HepG2 (cell line): ENCODE measurements around the gene TJAP1. TPM values are rescaled to one million over a fixed set of nuclear protein-coding genes. Genes with fewer than 3 reads are reported as not detected.

Source experiments
- ATF5 ChIP-seq: sonication (generic); formaldehyde crosslinking; IDR thresholded peaks from 2 replicates; pipeline ENCODE4 v1.4.0; 2020; ENCODE audit warnings: mild to moderate bottlenecking, low read depth, missing genetic modification reagents
- FOXA3 ChIP-seq: IDR thresholded peaks from 2 replicates; pipeline ENCODE4 v1.6.1; 2016; ENCODE audit warnings: missing genetic modification reagents, missing compliant biosample characterization
- KLF15 ChIP-seq: sonication (generic); formaldehyde crosslinking; IDR thresholded peaks from 2 replicates; pipeline ENCODE4 v1.8.1; 2023; ENCODE audit warnings: borderline replicate concordance, mild to moderate bottlenecking, inconsistent platforms, missing genetic modification reagents, mixed read lengths
- RERE ChIP-seq: IDR thresholded peaks from 2 replicates; pipeline ENCODE4 v1.6.1; 2016; ENCODE audit warnings: low read depth, missing genetic modification reagents, missing compliant biosample characterization
- THAP9 ChIP-seq: sonication (generic); formaldehyde crosslinking; IDR thresholded peaks from 2 replicates; pipeline ENCODE4; 2020; ENCODE audit warnings: missing genetic modification reagents, mild to moderate bottlenecking, borderline replicate concordance
- ZBTB39 ChIP-seq: sonication (generic); formaldehyde crosslinking; IDR thresholded peaks from 2 replicates; pipeline ENCODE4 v1.5.0; 2020; ENCODE audit warnings: missing genetic modification reagents
- ZC3H13 ChIP-seq: sonication (generic); formaldehyde crosslinking; IDR thresholded peaks from 2 replicates; pipeline ENCODE4 v1.8.1; 2023; ENCODE audit warnings: mild to moderate bottlenecking, missing genetic modification reagents, moderate library complexity
- ZMYM3 ChIP-seq: sonication (generic); formaldehyde crosslinking; IDR thresholded peaks from 2 replicates; pipeline ENCODE4 v1.5.1; 2020; ENCODE audit warnings: mild to moderate bottlenecking, missing genetic modification reagents
- ZNF180 ChIP-seq: sonication (generic); formaldehyde crosslinking; IDR thresholded peaks from 2 replicates; pipeline ENCODE4 v1.4.0; 2020; ENCODE audit warnings: low read depth, missing genetic modification reagents, borderline replicate concordance
- ZNF205 ChIP-seq: IDR thresholded peaks from 2 replicates; pipeline ENCODE4 v1.6.1; 2018; ENCODE audit warnings: missing biosample characterization, missing genetic modification reagents
- ZNF225 ChIP-seq: sonication (generic); formaldehyde crosslinking; IDR thresholded peaks from 2 replicates; pipeline ENCODE4 v1.4.0; 2020; ENCODE audit warnings: mild to moderate bottlenecking, missing genetic modification reagents
- ZNF274 ChIP-seq: sonication (generic); formaldehyde crosslinking; IDR thresholded peaks from 2 replicates; pipeline ENCODE4 v1.5.1; 2020; ENCODE audit warnings: mild to moderate bottlenecking, missing genetic modification reagents
- ZNF354B ChIP-seq: sonication (generic); formaldehyde crosslinking; IDR thresholded peaks from 2 replicates; pipeline ENCODE4 v1.8.0; 2022; ENCODE audit warnings: mild to moderate bottlenecking, missing genetic modification reagents
- ZNF414 ChIP-seq: sonication (generic); formaldehyde crosslinking; IDR thresholded peaks from 2 replicates; pipeline ENCODE4 v1.5.0; 2020; ENCODE audit warnings: missing genetic modification reagents
- ZNF709 ChIP-seq: sonication (generic); formaldehyde crosslinking; IDR thresholded peaks from 2 replicates; pipeline ENCODE4 v1.5.0; 2020; ENCODE audit warnings: mild to moderate bottlenecking, missing genetic modification reagents
- ZNF891 ChIP-seq: sonication (generic); formaldehyde crosslinking; IDR thresholded peaks from 2 replicates; pipeline ENCODE4 v1.5.0; 2020; ENCODE audit warnings: mild to moderate bottlenecking, missing genetic modification reagents
- polyA plus RNA-seq, 8 experiments: library from polyadenylated mRNA; depleted of rRNA in 3 of 8; stranded (reverse) in 7 of 8; unstranded in 1 of 8; fragments of >200 nt; fragmentation: Illumina TruSeq in 4 of 8; extraction: Trizol in 4 of 8; gene quantifications; 2 replicates each; pipeline versions ENCODE4 v1.2.1 to v1.2.3, GENCODE V29; 2011 to 2016; ENCODE audit warnings: low read depth in 4 of 8, missing spikeins in 1 of 8, mixed read lengths in 1 of 8; ENCODE audit not compliant: insufficient read depth in 1 of 8
- total RNA-seq, 5 experiments: library from RNA; depleted of rRNA; stranded (reverse); fragments of >200 nt; fragmentation: Illumina TruSeq; extraction: Trizol; gene quantifications; 2 replicates each; pipeline ENCODE4 v1.2.3, GENCODE V29; 2016; ENCODE audit warnings: low read depth in 1 of 5

Gene TJAP1
- total and polyA plus RNA-seq, 2 of the 13 experiments (the other 11 are each of a cell fraction or from before 2014, with no cell fraction given): 15.7 to 41.6 TPM

- TF ChIP-seq ZBTB39 (no peak), ZNF274 (CRISPR knock-in tag) (peak; percentile 79; the same call in 1 of the 2 replicates), KLF15 (CRISPR knock-in tag) (0 out of 2 replicates have a peak, but pooled peaks have one; percentile 18), ZNF354B (CRISPR knock-in tag) (no peak), ZNF414 (CRISPR knock-in tag) (no peak), ZNF709 (CRISPR knock-in tag) (peak; percentile 66; the same call in 1 of the 2 replicates), RERE (CRISPR knock-in tag) (no peak), ZNF891 (CRISPR knock-in tag) (peak; percentile 77; the same call in 1 of the 2 replicates), ZC3H13 (CRISPR knock-in tag) (peak; percentile 92), THAP9 (CRISPR knock-in tag) (0 out of 2 replicates have a peak, but pooled peaks have one; percentile 63), ZMYM3 (CRISPR knock-in tag) (no peak), ATF5 (CRISPR knock-in tag) (peak; percentile 38; the same call in 1 of the 2 replicates), ZNF180 (CRISPR knock-in tag) (no peak), FOXA3 (CRISPR knock-in tag) (peak; percentile 34; the same call in 1 of the 2 replicates), ZNF225 (CRISPR knock-in tag) (peak; percentile 70), ZNF205 (CRISPR knock-in tag) (peak; percentile 65; the same call in 1 of the 2 replicates)
These were observed 32.8 kb downstream of the TJAP1 start, which contains the start of gene LRRC73 (continued) for GRCh38 chr6:43509984-43510826.
